K562 (cell line): ENCODE data around the gene ETV4. TPM values are rescaled to one million over a fixed set of nuclear protein-coding genes. Genes with fewer than 3 reads are reported as not detected.

Experiments
- ADNP ChIP-seq: fragments of 200-800 bp; sonication (Bioruptor generic); IDR thresholded peaks from 2 replicates; pipeline ENCODE4 v1.6.1; 2016; ENCODE audit warnings: missing genetic modification characterization, missing compliant biosample characterization
- CCAR2 ChIP-seq: fragments of 200-400 bp; formaldehyde crosslinking; IDR thresholded peaks from 2 replicates; pipeline ENCODE4 v1.6.1; 2017; ENCODE audit warnings: mild to moderate bottlenecking, low read depth, low read length
- DNMT1 ChIP-seq: fragments of 450-650 bp; IDR thresholded peaks from 2 replicates; pipeline ENCODE4 v1.6.1; 2016; ENCODE audit warnings: antibody characterized with exemption, mild to moderate bottlenecking
- E2F5 ChIP-seq: sonication (generic); formaldehyde crosslinking; IDR thresholded peaks from 2 replicates; pipeline ENCODE4 v1.8.0; 2022; ENCODE audit warnings: mild to moderate bottlenecking, missing genetic modification reagents
- EP400 ChIP-seq: fragments of 450-650 bp; IDR thresholded peaks from 2 replicates; pipeline ENCODE4 v1.6.1; 2017; ENCODE audit warnings: antibody characterized with exemption, mild to moderate bottlenecking, moderate library complexity
- MITF ChIP-seq: IDR thresholded peaks from 2 replicates; pipeline ENCODE4 v1.6.1; 2014; ENCODE audit warnings: antibody characterized with exemption
- PATZ1 ChIP-seq: fragments of 250-450 bp; sonication (Bioruptor Pico); IDR thresholded peaks from 2 replicates; pipeline ENCODE4 v1.5.0; 2020; ENCODE audit warnings: mild to moderate bottlenecking, borderline replicate concordance
- PHB2 ChIP-seq: fragments of 450-650 bp; IDR thresholded peaks from 2 replicates; pipeline ENCODE4 v1.6.1; 2017; ENCODE audit warnings: low read depth
- PPARD ChIP-seq: fragments of 250-450 bp; sonication (Bioruptor Pico); IDR thresholded peaks from 2 replicates; pipeline ENCODE4 v1.8.0; 2022; ENCODE audit warnings: inconsistent platforms, mild to moderate bottlenecking, moderate library complexity
- ZBTB49 ChIP-seq: sonication (generic); formaldehyde crosslinking; IDR thresholded peaks from 2 replicates; pipeline ENCODE4 v1.8.0; 2022; ENCODE audit warnings: missing genetic modification reagents, mild to moderate bottlenecking, borderline replicate concordance
- ZNF280A ChIP-seq: fragments of 450-650 bp; IDR thresholded peaks from 2 replicates; pipeline ENCODE4 v1.6.1; 2018; ENCODE audit warnings: mild to moderate bottlenecking, low read depth; ENCODE audit not compliant: partially characterized antibody
- polyA plus RNA-seq, 8 experiments: library from polyadenylated mRNA; depleted of rRNA in 4 of 8; stranded (reverse) in 5 of 8; unstranded in 3 of 8; fragments of >200 nt; fragmentation: Nextera tagmentation in 2 of 8; fragmentation: Illumina TruSeq in 1 of 8; extraction: Ambion mirVana in 2 of 8; extraction: Trizol in 1 of 8; gene quantifications; 2 replicates each; pipeline versions ENCODE4 v1.2.1 to v1.2.3, GENCODE V29; 2011 to 2014; ENCODE audit warnings: inconsistent platforms in 1 of 8, missing spikeins in 1 of 8
- total RNA-seq, 7 experiments: library from RNA; depleted of rRNA in 6 of 7; stranded (reverse); fragments of >200 nt in 6 of 7; fragmentation: Illumina TruSeq in 2 of 7; extraction: Trizol in 2 of 7; gene quantifications; 2 replicates each; pipeline versions ENCODE4 v1.2.1 to v1.2.3, GENCODE V29; 2011 to 2021; ENCODE audit warnings: low replicate concordance in 1 of 7
- TF ChIP-seq, protein P1 (sequence below): fragments of 250-450 bp; sonication (Bioruptor Pico); IDR thresholded peaks from 2 replicates; pipeline ENCODE4 v1.8.0; 2021; ENCODE audit warnings: borderline replicate concordance, mild to moderate bottlenecking, moderate library complexity; ENCODE audit not compliant: poor library complexity, severe bottlenecking
- TF ChIP-seq, protein P2 (sequence below): IDR thresholded peaks from 3 replicates; pipeline ENCODE4 v1.6.1; 2011; ENCODE audit warnings: borderline replicate concordance, mild to moderate bottlenecking, moderate library complexity; ENCODE audit not compliant: insufficient read length; ENCODE audit errors: extremely low read depth

The ETV4 gene
- total and polyA plus RNA-seq, 9 of the 15 experiments (the other 6 are each of a cell fraction or from before 2014, with no cell fraction given): 5.5 to 66.3 (median 28.2) TPM

- no peak for TF ChIP-seq MITF
- 0 out of 2 replicates have a peak, but pooled peaks have one; percentile 66 for TF ChIP-seq E2F5 (CRISPR knock-in tag)
- TF ChIP-seq PHB2: no peak; the same call in 1 of the 2 replicates
- peak; percentile 10; the same call in 1 of the 2 replicates for TF ChIP-seq EP400
- TF ChIP-seq CCAR2: 0 out of 2 replicates have a peak, but pooled peaks have one; percentile 61
- no peak for TF ChIP-seq ZBTB49 (CRISPR knock-in tag)
- TF ChIP-seq ADNP (tag): no peak
- no peak for TF ChIP-seq DNMT1
- TF ChIP-seq PATZ1 (CRISPR knock-in tag): no peak
- TF ChIP-seq, protein P1, sequence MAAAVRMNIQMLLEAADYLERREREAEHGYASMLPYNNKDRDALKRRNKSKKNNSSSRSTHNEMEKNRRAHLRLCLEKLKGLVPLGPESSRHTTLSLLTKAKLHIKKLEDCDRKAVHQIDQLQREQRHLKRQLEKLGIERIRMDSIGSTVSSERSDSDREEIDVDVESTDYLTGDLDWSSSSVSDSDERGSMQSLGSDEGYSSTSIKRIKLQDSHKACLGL (CRISPR knock-in tag): no peak
- TF ChIP-seq PPARD (CRISPR knock-in tag): no peak
- TF ChIP-seq ZNF280A: no peak
- TF ChIP-seq, protein P2, sequence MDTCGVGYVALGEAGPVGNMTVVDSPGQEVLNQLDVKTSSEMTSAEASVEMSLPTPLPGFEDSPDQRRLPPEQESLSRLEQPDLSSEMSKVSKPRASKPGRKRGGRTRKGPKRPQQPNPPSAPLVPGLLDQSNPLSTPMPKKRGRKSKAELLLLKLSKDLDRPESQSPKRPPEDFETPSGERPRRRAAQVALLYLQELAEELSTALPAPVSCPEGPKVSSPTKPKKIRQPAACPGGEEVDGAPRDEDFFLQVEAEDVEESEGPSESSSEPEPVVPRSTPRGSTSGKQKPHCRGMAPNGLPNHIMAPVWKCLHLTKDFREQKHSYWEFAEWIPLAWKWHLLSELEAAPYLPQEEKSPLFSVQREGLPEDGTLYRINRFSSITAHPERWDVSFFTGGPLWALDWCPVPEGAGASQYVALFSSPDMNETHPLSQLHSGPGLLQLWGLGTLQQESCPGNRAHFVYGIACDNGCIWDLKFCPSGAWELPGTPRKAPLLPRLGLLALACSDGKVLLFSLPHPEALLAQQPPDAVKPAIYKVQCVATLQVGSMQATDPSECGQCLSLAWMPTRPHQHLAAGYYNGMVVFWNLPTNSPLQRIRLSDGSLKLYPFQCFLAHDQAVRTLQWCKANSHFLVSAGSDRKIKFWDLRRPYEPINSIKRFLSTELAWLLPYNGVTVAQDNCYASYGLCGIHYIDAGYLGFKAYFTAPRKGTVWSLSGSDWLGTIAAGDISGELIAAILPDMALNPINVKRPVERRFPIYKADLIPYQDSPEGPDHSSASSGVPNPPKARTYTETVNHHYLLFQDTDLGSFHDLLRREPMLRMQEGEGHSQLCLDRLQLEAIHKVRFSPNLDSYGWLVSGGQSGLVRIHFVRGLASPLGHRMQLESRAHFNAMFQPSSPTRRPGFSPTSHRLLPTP: no peak
These were observed 62.2 kb downstream of the ETV4 start, which contains the start of gene DHX8 (continued) for GRCh38 chr17:43483674-43484551.
